Measurements from ENCODE around the gene TEAD4.

Gene TEAD4

DNA sequence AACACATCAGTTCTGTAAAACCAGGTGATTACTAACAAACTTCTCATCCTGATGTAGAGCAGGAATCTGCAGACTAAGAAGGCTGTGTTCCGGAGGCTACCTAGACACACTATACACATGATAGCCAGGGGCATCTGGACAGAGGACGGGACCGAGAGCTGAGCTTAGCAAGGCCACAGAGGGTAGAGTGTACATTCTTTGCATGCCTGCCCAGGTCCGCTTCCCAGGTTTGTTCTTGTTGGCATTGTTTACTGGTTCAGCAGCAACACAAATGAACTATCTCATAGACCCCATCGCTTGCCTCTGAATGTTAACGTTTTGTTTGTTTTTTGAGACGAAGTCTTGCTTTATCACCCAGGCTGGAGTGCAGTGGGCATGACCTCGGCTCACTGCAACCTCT is 17.7 kb upstream of the TEAD4 start:
- no peak for DNase-seq (ENCODE audit: low read depth)
- no peak overlapping the region for H3K4me3 ChIP-seq (replicated peaks; ENCODE audit: low read depth, low read length)
- TF ChIP-seq, protein P1, sequence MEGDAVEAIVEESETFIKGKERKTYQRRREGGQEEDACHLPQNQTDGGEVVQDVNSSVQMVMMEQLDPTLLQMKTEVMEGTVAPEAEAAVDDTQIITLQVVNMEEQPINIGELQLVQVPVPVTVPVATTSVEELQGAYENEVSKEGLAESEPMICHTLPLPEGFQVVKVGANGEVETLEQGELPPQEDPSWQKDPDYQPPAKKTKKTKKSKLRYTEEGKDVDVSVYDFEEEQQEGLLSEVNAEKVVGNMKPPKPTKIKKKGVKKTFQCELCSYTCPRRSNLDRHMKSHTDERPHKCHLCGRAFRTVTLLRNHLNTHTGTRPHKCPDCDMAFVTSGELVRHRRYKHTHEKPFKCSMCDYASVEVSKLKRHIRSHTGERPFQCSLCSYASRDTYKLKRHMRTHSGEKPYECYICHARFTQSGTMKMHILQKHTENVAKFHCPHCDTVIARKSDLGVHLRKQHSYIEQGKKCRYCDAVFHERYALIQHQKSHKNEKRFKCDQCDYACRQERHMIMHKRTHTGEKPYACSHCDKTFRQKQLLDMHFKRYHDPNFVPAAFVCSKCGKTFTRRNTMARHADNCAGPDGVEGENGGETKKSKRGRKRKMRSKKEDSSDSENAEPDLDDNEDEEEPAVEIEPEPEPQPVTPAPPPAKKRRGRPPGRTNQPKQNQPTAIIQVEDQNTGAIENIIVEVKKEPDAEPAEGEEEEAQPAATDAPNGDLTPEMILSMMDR (IDR thresholded peaks at IDR 0.05; ENCODE audit: low read length, missing control alignments), result no peak

DNA sequence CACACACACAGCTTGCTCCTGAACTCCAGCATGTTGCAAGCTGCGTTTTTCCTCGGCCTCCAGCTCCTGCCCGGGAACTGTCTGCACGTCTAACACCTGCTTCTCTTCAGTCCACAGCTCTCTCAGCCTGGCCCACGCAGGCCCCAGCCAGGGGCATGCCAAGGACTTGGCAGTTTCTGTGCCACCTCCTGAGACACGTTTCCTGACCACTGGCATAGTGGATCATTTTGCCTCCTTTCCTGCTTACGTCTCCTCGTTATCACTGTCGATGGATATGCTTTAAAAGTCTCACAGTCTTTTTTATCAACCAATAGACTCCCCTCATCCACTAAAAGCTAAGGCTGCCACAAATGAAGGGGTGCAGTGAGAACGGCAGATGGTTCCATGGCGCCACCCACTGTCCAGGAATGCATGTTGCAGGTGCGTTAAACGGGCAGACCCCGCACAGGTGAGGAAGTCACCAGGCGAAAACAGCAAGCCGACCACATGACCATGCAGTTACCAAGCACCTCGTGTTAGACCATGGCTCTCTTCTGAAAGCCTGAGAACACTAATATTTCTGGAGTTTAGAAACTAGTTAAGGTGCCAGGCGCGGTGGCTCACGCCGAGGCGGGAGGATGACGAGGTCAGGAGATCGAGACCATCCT is 14.7 kb upstream of the TEAD4 start:
- DNase-seq (ENCODE audit: low read depth), result peak; percentile 39
- TF ChIP-seq, protein P1 (IDR thresholded peaks at IDR 0.05; ENCODE audit: low read length, missing control alignments), result peak; percentile 75
- H3K4me3 ChIP-seq (replicated peaks; ENCODE audit: low read depth, low read length), result no peak overlapping the region

DNA sequence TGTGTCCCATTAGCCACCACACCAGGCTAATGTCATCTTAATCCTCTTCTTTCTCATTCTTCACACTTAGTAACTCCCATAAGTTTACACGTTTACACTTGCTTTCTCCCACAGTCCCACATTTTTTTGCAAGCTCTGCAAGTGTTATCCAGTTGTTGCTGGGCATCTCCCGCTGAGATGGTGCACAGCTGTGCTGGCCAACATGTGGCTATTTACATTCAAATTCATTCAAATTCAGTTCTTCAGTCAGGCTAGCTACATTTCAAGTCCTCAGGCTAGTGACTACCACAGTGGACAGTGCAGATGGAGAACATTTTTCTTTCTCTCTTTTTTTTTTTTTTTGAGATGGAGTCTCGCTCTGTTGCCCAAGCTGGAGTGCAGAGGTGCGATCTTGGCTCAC is 9.8 kb upstream of the TEAD4 start:
- H3K4me3 ChIP-seq (replicated peaks; ENCODE audit: low read depth, low read length), result no peak overlapping the region
- TF ChIP-seq, protein P1 (IDR thresholded peaks at IDR 0.05; ENCODE audit: low read length, missing control alignments), result no peak
- no peak for DNase-seq (ENCODE audit: low read depth)

DNA sequence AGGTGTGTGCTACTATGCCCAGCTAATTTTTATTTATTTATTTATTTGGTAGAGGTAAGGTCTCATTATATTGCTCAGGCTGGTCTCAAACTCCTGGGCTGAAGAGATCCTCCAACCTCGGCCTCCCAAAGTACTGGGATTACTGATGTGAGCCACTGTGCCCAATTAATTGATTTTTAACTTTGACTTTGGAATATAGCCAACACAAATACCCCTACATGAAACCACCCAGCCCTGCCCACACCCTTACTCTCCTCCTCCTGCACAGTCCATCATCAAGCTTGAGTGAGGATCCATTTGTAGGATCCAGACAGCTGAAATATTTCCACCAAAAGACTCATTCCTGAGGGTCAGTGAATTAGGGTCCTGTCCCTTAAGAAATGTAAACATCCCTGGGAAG is 3.3 kb upstream of the TEAD4 start:
- TF ChIP-seq, protein P1 (IDR thresholded peaks at IDR 0.05; ENCODE audit: low read length, missing control alignments), result no peak
- no peak for DNase-seq (ENCODE audit: low read depth)
- H3K4me3 ChIP-seq (replicated peaks; ENCODE audit: low read depth, low read length), result no peak overlapping the region

DNA sequence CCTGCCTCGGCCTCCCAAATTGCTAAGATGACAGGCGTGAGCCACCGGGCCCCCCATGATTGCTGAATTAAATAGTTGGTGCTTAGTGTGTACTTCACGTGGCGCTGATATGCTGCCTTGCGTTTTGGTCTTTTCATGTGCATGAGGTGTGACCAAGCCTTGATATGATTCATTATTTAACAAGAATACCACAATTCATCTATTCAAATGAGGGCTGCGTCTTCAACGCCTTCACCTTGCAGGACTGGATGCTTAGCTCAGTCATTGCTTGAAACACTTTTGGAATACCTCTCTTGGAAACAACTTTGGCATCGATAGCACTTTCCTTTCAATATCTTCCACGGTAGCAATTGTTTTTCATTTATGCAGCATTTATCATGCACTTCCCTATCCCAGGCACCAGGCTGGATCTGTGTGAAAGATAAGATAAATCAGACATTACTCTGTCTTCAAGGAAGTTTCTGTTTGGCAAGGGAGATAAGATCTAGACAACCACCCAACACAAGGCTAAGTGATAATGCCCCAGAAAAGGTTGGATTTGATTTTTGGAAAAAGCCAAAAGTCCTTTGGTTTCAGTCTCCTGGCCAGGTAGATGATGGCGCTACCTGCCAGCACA is 1.3 kb upstream of the TEAD4 start:
- no peak for DNase-seq (ENCODE audit: low read depth)
- TF ChIP-seq, protein P1 (IDR thresholded peaks at IDR 0.05; ENCODE audit: low read length, missing control alignments), result no peak
- peak overlapping the region; percentile 63 for H3K4me3 ChIP-seq (replicated peaks; ENCODE audit: low read depth, low read length)

DNA sequence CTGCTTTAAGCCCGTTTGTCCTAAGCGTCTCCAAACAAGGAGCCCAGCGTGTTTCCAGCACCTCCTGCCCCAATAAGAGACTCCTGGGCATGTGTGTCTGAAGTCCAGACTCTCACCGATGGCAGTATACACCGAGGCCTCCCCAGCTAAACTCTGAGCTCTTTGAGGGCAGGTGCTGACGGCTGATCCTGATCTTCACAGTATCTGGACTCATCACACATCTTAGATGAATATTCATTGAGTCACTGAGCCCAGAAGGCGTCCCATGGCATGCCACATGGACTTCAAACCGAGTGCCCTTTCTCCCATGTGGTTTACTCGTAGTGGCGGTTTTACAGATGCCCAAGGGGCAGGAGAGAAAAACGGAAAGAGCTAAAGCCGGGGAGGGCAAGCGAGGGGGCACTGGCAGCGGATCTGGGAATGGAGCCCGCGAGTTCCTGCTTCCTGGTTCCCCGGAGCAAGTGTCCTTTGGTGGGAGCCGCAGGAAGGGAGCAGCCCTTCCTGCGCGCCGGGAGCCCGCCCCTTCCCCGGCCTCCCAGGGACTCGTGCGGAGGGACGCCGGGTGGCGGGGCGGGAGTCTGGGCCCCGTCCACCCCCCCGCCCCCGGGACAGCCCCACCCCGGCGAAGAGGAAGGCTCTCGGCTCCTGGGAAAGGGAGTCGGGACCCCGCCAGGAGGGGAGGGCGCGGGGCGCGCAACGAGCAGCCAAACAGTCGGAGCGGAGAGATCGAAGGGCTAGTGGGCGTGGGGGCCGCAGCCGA is 585 bp upstream of the TEAD4 start:
- peak overlapping the region; percentile 63 for H3K4me3 ChIP-seq (replicated peaks; ENCODE audit: low read depth, low read length)
- TF ChIP-seq, protein P1 (IDR thresholded peaks at IDR 0.05; ENCODE audit: low read length, missing control alignments), result no peak
- peak; percentile 65 for DNase-seq (ENCODE audit: low read depth)
